ENCODE results near the gene CASP12. TPM values are rescaled to one million over a fixed set of nuclear protein-coding genes. Genes with fewer than 3 reads are reported as not detected.
A peak's percentile ranks its signal among the peaks of the same experiment; 100 is the strongest.

Gene CASP12
- polyA plus RNA-seq, 1 donor (not counting 4 experiments of a cell fraction or from before 2014, with no cell fraction given) = not detected

- dilution Hi-C loops (cut with MboI; ENCODE audit: extremely low pct_ligation_motif_present, low sequenced_read_pairs) = no loop called here
- TF ChIP-seq CTCF (optimal IDR thresholded peaks at IDR 0.05 in 1 of 3, IDR thresholded peaks at IDR 0.05 in 1 of 3, conservative IDR thresholded peaks at IDR 0.05 in 1 of 3; ENCODE audit: extremely low read depth in 1 of 3, insufficient read depth in 2 of 3, low read length in 3 of 3) (no peak), EZH2 (IDR thresholded peaks at IDR 0.05; ENCODE audit: low read length) (no peak)
- no peak overlapping the region for H3K4me3 ChIP-seq (ENCODE audit: control insufficient read depth in 2 of 3, extremely low read depth in 1 of 3, insufficient read depth in 2 of 3, low read depth in 1 of 3, low read length in 3 of 3)
- H3K9ac ChIP-seq (ENCODE audit: control insufficient read depth, extremely low read depth, insufficient read depth, low read length) = no peak overlapping the region
- FAIRE-seq (no peak), DNase-seq (ENCODE audit: low read depth, low spot score) (no peak)
- no peak overlapping the region for H2AFZ ChIP-seq (ENCODE audit: control insufficient read depth, low read length)
- H3K27me3 ChIP-seq (ENCODE audit: control insufficient read depth, extremely low read depth, insufficient read depth, low read length) = no peaks in the 10 kb centered on the region
- no peaks in the 10 kb centered on the region for H3K9me1 ChIP-seq (ENCODE audit: control insufficient read depth, extremely low read depth, insufficient read depth, low read length)
- no peaks in the 10 kb centered on the region for H3K9me3 ChIP-seq (ENCODE audit: control insufficient read depth, low read depth, low read length)
- no peak overlapping the region for H3K27ac ChIP-seq (ENCODE audit: control insufficient read depth, insufficient read depth, low read length)
- no peaks in the 10 kb centered on the region for H3K4me1 ChIP-seq (ENCODE audit: control insufficient read depth, extremely low read depth, insufficient read depth, low read length)
- H3K79me2 ChIP-seq (ENCODE audit: control insufficient read depth, insufficient read depth, low read length) = no peaks in the 10 kb centered on the region
- no peak overlapping the region for H3K4me2 ChIP-seq (ENCODE audit: control insufficient read depth, extremely low read depth, insufficient read depth, low read depth, low read length)
- no peaks in the 10 kb centered on the region for H3K36me3 ChIP-seq (ENCODE audit: control insufficient read depth in 2 of 2, extremely low read depth in 1 of 2, insufficient read depth in 2 of 2, low read length in 2 of 2)
- H4K20me1 ChIP-seq (ENCODE audit: control insufficient read depth, extremely low read depth, insufficient read depth, low read length) = no peaks in the 10 kb centered on the region
Observed at GRCh38 chr11:104907521-104908185, 9.4 kb upstream of the CASP12 start.

GRCh38 chr11:104905271-104905670 is 7.0 kb upstream of the CASP12 start:
- DNase-seq (ENCODE audit: low read depth, low spot score) (no peak), FAIRE-seq (no peak)
- H3K27me3 ChIP-seq (ENCODE audit: control insufficient read depth, extremely low read depth, insufficient read depth, low read length) = no peaks in the 10 kb centered on the region
- no peaks in the 10 kb centered on the region for H3K9me1 ChIP-seq (ENCODE audit: control insufficient read depth, extremely low read depth, insufficient read depth, low read length)
- dilution Hi-C loops (cut with MboI; ENCODE audit: extremely low pct_ligation_motif_present, low sequenced_read_pairs) = no loop called here
- TF ChIP-seq EZH2 (IDR thresholded peaks at IDR 0.05; ENCODE audit: low read length) (no peak), CTCF (optimal IDR thresholded peaks at IDR 0.05 in 1 of 3, IDR thresholded peaks at IDR 0.05 in 1 of 3, conservative IDR thresholded peaks at IDR 0.05 in 1 of 3; ENCODE audit: extremely low read depth in 1 of 3, insufficient read depth in 2 of 3, low read length in 3 of 3) (peak in 2 of 3 experiments; percentile 4 to 28)
- no peak overlapping the region for H3K27ac ChIP-seq (ENCODE audit: control insufficient read depth, insufficient read depth, low read length)
- H3K9me3 ChIP-seq (ENCODE audit: control insufficient read depth, low read depth, low read length) = no peaks in the 10 kb centered on the region
- no peak overlapping the region for H2AFZ ChIP-seq (ENCODE audit: control insufficient read depth, low read length)
- no peak overlapping the region for H3K9ac ChIP-seq (ENCODE audit: control insufficient read depth, extremely low read depth, insufficient read depth, low read length)
- no peaks in the 10 kb centered on the region for H3K4me1 ChIP-seq (ENCODE audit: control insufficient read depth, extremely low read depth, insufficient read depth, low read length)
- no peak overlapping the region for H3K4me3 ChIP-seq (ENCODE audit: control insufficient read depth in 2 of 3, extremely low read depth in 1 of 3, insufficient read depth in 2 of 3, low read depth in 1 of 3, low read length in 3 of 3)
- no peaks in the 10 kb centered on the region for H3K36me3 ChIP-seq (ENCODE audit: control insufficient read depth in 2 of 2, extremely low read depth in 1 of 2, insufficient read depth in 2 of 2, low read length in 2 of 2)
- H3K79me2 ChIP-seq (ENCODE audit: control insufficient read depth, insufficient read depth, low read length) = no peaks in the 10 kb centered on the region
- no peak overlapping the region for H3K4me2 ChIP-seq (ENCODE audit: control insufficient read depth, extremely low read depth, insufficient read depth, low read depth, low read length)
- H4K20me1 ChIP-seq (ENCODE audit: control insufficient read depth, extremely low read depth, insufficient read depth, low read length) = no peaks in the 10 kb centered on the region

Measured in keratinocyte (primary cell).